Type B pancreatic cell (in vitro differentiated cells): ENCODE measurements around the gene GUK1. TPM values are rescaled to one million over a fixed set of nuclear protein-coding genes. Genes with fewer than 3 reads are reported as not detected.

Source experiments
- DNase-seq: peaks from one replicate; pipeline ENCODE4 v3.0.0; 2021; ENCODE audit warnings: mixed read lengths; ENCODE audit not compliant: unreplicated experiment; ENCODE audit errors: extremely low spot score
- H3K27ac Mint-ChIP-seq: 2 replicates; pipeline ENCODE4 v1.8.0; 2021; ENCODE audit warnings: mild to moderate bottlenecking, mixed read lengths
- H3K27me3 Mint-ChIP-seq: 2 replicates; pipeline ENCODE4 v1.8.0; 2021; ENCODE audit warnings: mixed read lengths
- H3K36me3 Mint-ChIP-seq: 2 replicates; pipeline ENCODE4 v1.8.0; 2021; ENCODE audit warnings: mixed read lengths
- H3K4me1 Mint-ChIP-seq: one replicate; pipeline ENCODE4 v1.8.0; 2021; ENCODE audit warnings: mixed read lengths; ENCODE audit not compliant: unreplicated experiment
- H3K4me3 Mint-ChIP-seq: 2 replicates; pipeline ENCODE4 v1.8.0; 2021; ENCODE audit warnings: mild to moderate bottlenecking, mixed read lengths
- H3K9me3 Mint-ChIP-seq: 2 replicates; pipeline ENCODE4 v1.8.0; 2021; ENCODE audit warnings: mixed read lengths
- CTCF ChIP-seq: fragments of 200-600 bp; sonication (generic); conservative IDR thresholded peaks from 2 replicates; pipeline ENCODE4 v1.5.0; 2021; ENCODE audit warnings: antibody characterized with exemption, mild to moderate bottlenecking
- total RNA-seq: library from RNA; stranded (reverse); gene quantifications from 2 replicates; pipeline ENCODE4 v1.2.1, GENCODE V29; 2021; ENCODE audit warnings: low replicate concordance

The GUK1 gene
- total RNA-seq, 1 donor from 2014 or later, result 133 TPM

- no peaks in the 10 kb centered on the region for H3K9me3 Mint-ChIP-seq
- no peaks in the 10 kb centered on the region for H3K36me3 Mint-ChIP-seq
These were observed 4.3 kb downstream of the GUK1 start for GRCh38 chr1:228144193-228144992.

GRCh38 chr1:228144993-228145343 is 4.9 kb downstream of the GUK1 start:
- peaks cover 15% of the 10 kb centered on the region for H3K4me1 Mint-ChIP-seq
- peak overlapping the region; percentile 41 for H3K27ac Mint-ChIP-seq
- peaks cover under 1% of the 10 kb centered on the region for H3K27me3 Mint-ChIP-seq
- H3K9me3 Mint-ChIP-seq, result no peaks in the 10 kb centered on the region
- TF ChIP-seq CTCF, result no peak
- no peaks in the 10 kb centered on the region for H3K36me3 Mint-ChIP-seq
- no peak overlapping the region for H3K4me3 Mint-ChIP-seq
- no peak for DNase-seq

More at GRCh38 chr1:228144193-228144992, 4.3 kb downstream of the GUK1 start:
- H3K27ac Mint-ChIP-seq, result peak overlapping the region; percentile 74
- H3K4me1 Mint-ChIP-seq, result peaks cover 15% of the 10 kb centered on the region
- DNase-seq, result no peak
- H3K27me3 Mint-ChIP-seq, result peaks cover 5% of the 10 kb centered on the region
- no peak for TF ChIP-seq CTCF
- H3K4me3 Mint-ChIP-seq, result no peak overlapping the region

- H3K4me3 Mint-ChIP-seq, result no peak overlapping the region
- TF ChIP-seq CTCF, result no peak
- peaks cover 15% of the 10 kb centered on the region for H3K4me1 Mint-ChIP-seq
- H3K27ac Mint-ChIP-seq, result no peak overlapping the region
- DNase-seq, result no peak
- H3K9me3 Mint-ChIP-seq, result no peaks in the 10 kb centered on the region
- no peaks in the 10 kb centered on the region for H3K36me3 Mint-ChIP-seq
- H3K27me3 Mint-ChIP-seq, result no peaks in the 10 kb centered on the region
These were observed 5.7 kb downstream of the GUK1 start for GRCh38 chr1:228145463-228146416.

GRCh38 chr1:228146417-228147150 is 6.5 kb downstream of the GUK1 start:
- Mint-ChIP-seq H3K27ac (no peak overlapping the region), H3K4me3 (no peak overlapping the region)
- TF ChIP-seq CTCF, result no peak

GRCh38 chr1:228147151-228147693 is 7.1 kb downstream of the GUK1 start:
- H3K27me3 Mint-ChIP-seq, result no peaks in the 10 kb centered on the region
- no peak overlapping the region for H3K27ac Mint-ChIP-seq
- H3K9me3 Mint-ChIP-seq, result no peaks in the 10 kb centered on the region
- peaks cover 15% of the 10 kb centered on the region for H3K4me1 Mint-ChIP-seq
- H3K4me3 Mint-ChIP-seq, result no peak overlapping the region
- TF ChIP-seq CTCF, result no peak
- no peak for DNase-seq
- H3K36me3 Mint-ChIP-seq, result no peaks in the 10 kb centered on the region

More at GRCh38 chr1:228146417-228147150, 6.5 kb downstream of the GUK1 start:
- Mint-ChIP-seq H3K36me3 (no peaks in the 10 kb centered on the region), H3K9me3 (no peaks in the 10 kb centered on the region), H3K27me3 (no peaks in the 10 kb centered on the region), H3K4me1 (peaks cover 15% of the 10 kb centered on the region)
- no peak for DNase-seq
